Heart left ventricle (tissue), 16 donors: ENCODE data around the gene AHSG. TPM values are rescaled to one million over a fixed set of nuclear protein-coding genes. Genes with fewer than 3 reads are reported as not detected.

Experiments used
- ATAC-seq, 4 donors: fragments of 200-7000 bp; cut with Tn5 transposase; one replicate each; pipeline ENCODE4 v1.9.1; 2020 to 2022; ENCODE audit warnings: moderate library complexity in 4 of 4, mild to moderate bottlenecking in 3 of 4, moderate number of reproducible peaks in 1 of 4
- DNase-seq, 5 donors: peaks; one replicate each; pipeline ENCODE4 v3.0.0-alpha.2; 2020
- H3K27ac ChIP-seq, 12 donors: fragments of 200-600 bp; sonication (generic) in 4 of 12; one replicate each; pipeline versions ENCODE4 v1.5.0 to v1.8.0; 2016 to 2022; ENCODE audit warnings: mild to moderate bottlenecking in 2 of 12
- H3K27me3 ChIP-seq, 9 donors: fragments of 200-600 bp; sonication (generic) in 2 of 9; one replicate each; pipeline versions ENCODE4 v1.5.1 to v1.8.0; 2016 to 2022; ENCODE audit warnings: mild to moderate bottlenecking in 3 of 9
- H3K36me3 ChIP-seq, 9 donors: fragments of 200-600 bp; sonication (generic) in 2 of 9; one replicate each; pipeline versions ENCODE4 v1.5.0 to v1.8.0; 2018 to 2022; ENCODE audit warnings: mild to moderate bottlenecking in 2 of 9
- H3K4me1 ChIP-seq, 12 donors: fragments of 200-600 bp; sonication (generic) in 4 of 12; one replicate each; pipeline versions ENCODE4 v1.5.0 to v1.8.0; 2016 to 2022; ENCODE audit warnings: mild to moderate bottlenecking in 3 of 12
- H3K4me3 ChIP-seq, 12 donors: fragments of 200-600 bp; sonication (generic) in 4 of 12; one replicate each; pipeline versions ENCODE4 v1.5.0 to v1.8.0; 2017 to 2022; ENCODE audit warnings: mild to moderate bottlenecking in 9 of 12, moderate library complexity in 4 of 12
- H3K9me3 ChIP-seq, 12 donors: fragments of 200-600 bp; sonication (generic) in 4 of 12; one replicate each; pipeline versions ENCODE4 v1.5.0 to v1.8.0; 2016 to 2022; ENCODE audit warnings: mild to moderate bottlenecking in 1 of 12
- POLR2A ChIP-seq, 2 donors: fragments of 450-650 bp; IDR thresholded peaks; one replicate each; pipeline ENCODE4 v1.6.1; 2017; ENCODE audit warnings: antibody characterized with exemption in 2 of 2, mild to moderate bottlenecking in 2 of 2, moderate library complexity in 2 of 2
- WGBS, 4 donors: extraction: QIAGEN DNeasy Blood & Tissue Kit in 2 of 4; methylation state at CpG; one replicate each; pipeline versions ENCODE4 v1.1.5 to v1.1.7; 2013 to 2018; 5-methylcytosine and 5-hydroxymethylcytosine counted together
- intact Hi-C, 10 donors: fragments of 100-400 bp; cut with DNase I; formaldehyde crosslinking; loops; one replicate each; pipeline versions ENCODE4 v1.11.1 to v1.14.2; 2022
- polyA plus RNA-seq, 2 donors: library from polyadenylated mRNA; stranded (reverse); fragments of 200-250 nt; gene quantifications; one replicate each; pipeline ENCODE4 v1.2.3, GENCODE V29; 2013
- total RNA-seq, 9 donors: library from RNA; depleted of rRNA in 2 of 9; stranded (reverse); fragments of >200 nt in 2 of 9; fragmentation: NEBNext Ultra II Directional in 3 of 9; extraction: Animal tissue kit (Norgen Biotek cat#: 25700) in 3 of 9; gene quantifications; one replicate each; pipeline versions ENCODE4 v1.1.0 to v1.2.4, GENCODE V29; 2016 to 2023
- TF ChIP-seq, protein P1 (sequence below), 12 donors: fragments of 200-600 bp; sonication (generic) in 4 of 12; IDR thresholded peaks; one replicate each; pipeline versions ENCODE4 v1.5.0 to v1.8.0; 2018 to 2022; ENCODE audit warnings: antibody characterized with exemption in 12 of 12, mild to moderate bottlenecking in 5 of 12
- donor health status: ischemic (EF 13 %, LVEDD 7.1; RV severe dilation, severe dysfunction).
- donor health status: healthy with polysubstance abuse.
- donor health status: DM: no; HTN: yes; CAD: no.
- donor health status: DM: no; HTN: no; CAD: no.
- donor health status: ischemic (EF 25% LVEDD 6.9; RV normal size, moderate dysfunction).
- donor health status: ischemic (EF 25% LVEDD 5.7; RV mildly dilated, moderate dysfunction).
- donor health status: healthy.
- donor health status: DM: yes; HTN: yes; CAD: no.
- donor health status: ischemic (EF 35%, LVEDD 5.7; RV mildly dilated, moderate dysfunction).
- donor health status: nonischemic (EF 11% LVEDD 7.7; RV severe dilation, severe dysfunction).
- donor health status: DM: yes; HTN: yes; CAD: no.
- donor health status: PGD.
- donor health status: ischemic (EF 29% LVEDD 5.4; RV normal size, mild dysfunction).
- donor health status: nonischemic (EF 23%, LVEDD 6.1; RV moderate dilation, normal function).

AHSG gene
- total and polyA plus RNA-seq, 11 donors: 0.06 TPM; not detected in 10

DNA sequence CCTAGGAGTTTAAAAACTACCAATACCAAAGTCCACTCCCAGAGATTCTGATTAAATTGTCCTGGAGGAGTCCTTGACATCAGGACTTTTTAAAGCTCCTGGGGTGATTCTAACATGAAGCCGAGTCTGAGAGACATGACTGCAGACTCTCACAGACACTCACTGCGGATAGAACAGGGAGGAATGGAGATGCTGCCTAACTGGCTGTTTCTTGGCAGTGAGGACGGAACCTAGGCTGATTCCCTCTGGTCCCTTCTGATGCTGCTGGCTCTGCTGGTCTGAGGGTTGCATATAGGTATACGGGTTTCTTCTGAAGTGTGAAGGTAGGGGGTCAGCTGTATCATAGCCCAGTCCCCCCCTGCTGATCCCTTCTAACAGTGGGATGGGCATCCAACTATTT, 51.6 kb downstream of the AHSG start:
- no peak for TF ChIP-seq POLR2A (IDR thresholded peaks at IDR 0.05)
- TF ChIP-seq, protein P1, sequence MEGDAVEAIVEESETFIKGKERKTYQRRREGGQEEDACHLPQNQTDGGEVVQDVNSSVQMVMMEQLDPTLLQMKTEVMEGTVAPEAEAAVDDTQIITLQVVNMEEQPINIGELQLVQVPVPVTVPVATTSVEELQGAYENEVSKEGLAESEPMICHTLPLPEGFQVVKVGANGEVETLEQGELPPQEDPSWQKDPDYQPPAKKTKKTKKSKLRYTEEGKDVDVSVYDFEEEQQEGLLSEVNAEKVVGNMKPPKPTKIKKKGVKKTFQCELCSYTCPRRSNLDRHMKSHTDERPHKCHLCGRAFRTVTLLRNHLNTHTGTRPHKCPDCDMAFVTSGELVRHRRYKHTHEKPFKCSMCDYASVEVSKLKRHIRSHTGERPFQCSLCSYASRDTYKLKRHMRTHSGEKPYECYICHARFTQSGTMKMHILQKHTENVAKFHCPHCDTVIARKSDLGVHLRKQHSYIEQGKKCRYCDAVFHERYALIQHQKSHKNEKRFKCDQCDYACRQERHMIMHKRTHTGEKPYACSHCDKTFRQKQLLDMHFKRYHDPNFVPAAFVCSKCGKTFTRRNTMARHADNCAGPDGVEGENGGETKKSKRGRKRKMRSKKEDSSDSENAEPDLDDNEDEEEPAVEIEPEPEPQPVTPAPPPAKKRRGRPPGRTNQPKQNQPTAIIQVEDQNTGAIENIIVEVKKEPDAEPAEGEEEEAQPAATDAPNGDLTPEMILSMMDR (IDR thresholded peaks at IDR 0.05): no peak
- DNase-seq: no peak
- Histone ChIP-seq H3K4me3 (no peak overlapping the region), H3K27me3 (peaks cover 0 to 9% (median 0%) of the 10 kb centered on the region in 9 donors), H3K4me1 (no peaks in the 10 kb centered on the region), H3K9me3 (no peaks in the 10 kb centered on the region), H3K36me3 (no peaks in the 10 kb centered on the region), H3K27ac (no peak overlapping the region)
- ATAC-seq: no peak
- intact Hi-C loops: no loop called here
- 54 to 61% (median 59%) methylated on average over 4 of the region's 4 CpGs for WGBS, 4 donors

DNA sequence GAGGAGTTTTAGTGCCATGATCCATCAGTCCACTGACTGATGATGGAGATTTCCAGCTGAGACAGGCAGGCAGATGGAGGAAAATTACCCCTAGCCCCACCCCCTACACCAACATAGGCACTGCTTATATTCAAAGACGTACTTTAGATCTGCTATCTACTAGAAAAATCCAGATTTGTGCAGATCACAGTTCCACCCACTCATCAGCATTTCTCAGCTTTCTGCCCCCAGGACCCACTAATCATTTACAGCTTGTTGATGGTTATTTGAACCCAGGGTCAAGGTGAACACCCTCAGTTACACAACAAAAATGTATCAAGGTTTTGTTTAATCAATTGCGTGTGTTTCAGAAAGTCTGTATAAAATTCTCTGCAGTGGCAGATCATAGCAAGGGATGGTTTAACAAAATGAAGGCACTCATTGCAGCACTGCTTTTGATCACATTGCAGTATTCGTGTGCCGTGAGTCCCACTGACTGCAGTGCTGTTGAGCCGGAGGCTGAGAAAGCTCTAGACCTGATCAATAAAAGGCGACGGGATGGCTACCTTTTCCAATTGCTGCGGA, 52.8 kb downstream of the AHSG start, which contains the start of gene HRG:
TSS of gene HRG (plus strand) at position 390 of the 564 bp plus-strand sequence. CDS start at position 408, 18 bp downstream.
- H3K27me3 ChIP-seq: peaks cover 0 to 9% (median 0%) of the 10 kb centered on the region in 9 donors
- DNase-seq (no peak), ATAC-seq (no peak)
- TF ChIP-seq, protein P1 (IDR thresholded peaks at IDR 0.05): no peak
- no peak for TF ChIP-seq POLR2A (IDR thresholded peaks at IDR 0.05)
- intact Hi-C loops: no loop called here
- no peaks in the 10 kb centered on the region for H3K36me3 ChIP-seq
- H3K4me1 ChIP-seq: no peaks in the 10 kb centered on the region
- H3K4me3 ChIP-seq: no peak within 1 kb of the TSS
- H3K9me3 ChIP-seq: no peaks in the 10 kb centered on the region
- no peak within 1 kb of the TSS for H3K27ac ChIP-seq
- 85 to 91% (median 87%) methylated on average over 8 of the region's 8 CpGs for WGBS, 4 donors

- TF ChIP-seq POLR2A (IDR thresholded peaks at IDR 0.05): no peak
- TF ChIP-seq, protein P1 (IDR thresholded peaks at IDR 0.05): no peak
- peaks cover 0 to 17% (median 0%) of the 10 kb centered on the region in 9 donors for H3K27me3 ChIP-seq
Observed at GRCh38 chr3:186668426-186668825, 55.6 kb downstream of the AHSG start.

DNA sequence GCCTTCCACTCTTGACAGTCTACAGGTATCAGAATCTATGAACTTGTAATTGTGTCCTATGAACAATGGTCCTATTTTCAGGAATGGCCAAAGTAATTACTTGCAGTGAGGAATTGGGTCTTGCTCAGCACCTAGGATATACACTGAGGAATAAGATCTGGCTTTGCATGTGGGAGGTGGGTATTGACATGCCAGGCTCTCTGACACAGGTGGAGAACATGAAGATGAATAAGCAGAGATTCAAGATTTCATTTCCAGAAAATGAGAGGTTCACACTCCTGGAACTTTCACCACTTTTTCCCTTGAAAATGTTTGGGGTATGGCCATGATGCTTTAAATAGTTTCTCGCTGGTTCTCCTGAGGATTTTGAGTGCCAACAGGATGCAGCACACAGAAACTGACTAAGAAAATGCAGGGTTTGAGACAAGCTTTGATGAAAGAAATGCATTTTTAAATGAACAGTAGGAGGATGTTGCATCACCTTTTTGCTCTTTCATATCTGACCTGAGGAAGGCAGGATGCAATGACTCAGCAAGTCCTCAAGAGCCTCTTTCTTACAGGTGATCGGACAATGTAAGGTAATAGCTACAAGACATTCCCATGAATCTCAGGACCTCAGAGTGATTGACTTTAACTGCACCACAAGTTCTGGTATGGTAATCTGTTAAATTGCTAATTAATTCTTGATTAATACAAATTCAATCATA, 56.7 kb downstream of the AHSG start:
- H3K4me3 ChIP-seq: no peak overlapping the region
- WGBS, 4 donors: 63 to 79% (median 73%) methylated on average over 2 of the region's 2 CpGs
- H3K27ac ChIP-seq: no peak overlapping the region
- no peaks in the 10 kb centered on the region for H3K9me3 ChIP-seq
- ATAC-seq (no peak), DNase-seq (no peak)
- H3K27me3 ChIP-seq: peaks cover 0 to 20% (median 0%) of the 10 kb centered on the region in 9 donors
- intact Hi-C loops: no loop called here
- TF ChIP-seq, protein P1 (IDR thresholded peaks at IDR 0.05): no peak
- TF ChIP-seq POLR2A (IDR thresholded peaks at IDR 0.05): no peak
- no peaks in the 10 kb centered on the region for H3K36me3 ChIP-seq
- H3K4me1 ChIP-seq: no peaks in the 10 kb centered on the region

More at GRCh38 chr3:186668426-186668825, 55.6 kb downstream of the AHSG start:
- ATAC-seq (no peak), DNase-seq (no peak)
- WGBS, 4 donors: 67 to 72% (median 69%) methylated on average over 6 of the region's 6 CpGs
- intact Hi-C loops: no loop called here
- no peaks in the 10 kb centered on the region for H3K36me3 ChIP-seq
- H3K4me3 ChIP-seq: no peak overlapping the region
- no peak overlapping the region for H3K27ac ChIP-seq
- H3K4me1 ChIP-seq: no peaks in the 10 kb centered on the region
- H3K9me3 ChIP-seq: no peaks in the 10 kb centered on the region
